Smooth muscle cell (in vitro differentiated cells): ENCODE measurements around the gene DMD. TPM values are rescaled to one million over a fixed set of nuclear protein-coding genes. Genes with fewer than 3 reads are reported as not detected.

ENCODE experiments used
- DNase-seq: peaks from one replicate; lab custom pipeline; 2025; ENCODE audit not compliant: unreplicated experiment; lab: John Stamatoyannopoulos, UW
- H2AFZ ChIP-seq: fragments of 200-600 bp; sonication (generic); 2 replicates; pipeline ENCODE4 v1.6.0; 2016; ENCODE audit warnings: antibody characterized with exemption, low read depth, mild to moderate bottlenecking
- H3F3A ChIP-seq: fragments of 200-600 bp; sonication (generic); 2 replicates; pipeline ENCODE4 v1.6.0; 2017; ENCODE audit warnings: antibody characterized with exemption, low read depth
- H3K27ac ChIP-seq: fragments of 200-600 bp; sonication (generic); 2 replicates; pipeline ENCODE4 v1.5.1; 2016; ENCODE audit warnings: low read depth, mild to moderate bottlenecking
- H3K27me3 ChIP-seq: fragments of 200-600 bp; sonication (generic); 2 replicates; pipeline ENCODE4 v1.6.1; 2016; ENCODE audit warnings: low read depth, mild to moderate bottlenecking
- H3K36me3 ChIP-seq: fragments of 200-600 bp; sonication (generic); 2 replicates; pipeline ENCODE4 v1.5.1; 2016; ENCODE audit warnings: low read depth
- H3K4me1 ChIP-seq: fragments of 200-600 bp; sonication (generic); 2 replicates; pipeline ENCODE4 v1.5.1; 2016; ENCODE audit warnings: low read depth
- H3K4me2 ChIP-seq: fragments of 200-600 bp; sonication (generic); 2 replicates; pipeline ENCODE4 v1.6.0; 2016; ENCODE audit warnings: mild to moderate bottlenecking
- H3K4me3 ChIP-seq: fragments of 200-600 bp; sonication (generic); 2 replicates; pipeline ENCODE4 v1.5.1; 2016; ENCODE audit warnings: mild to moderate bottlenecking
- H3K79me2 ChIP-seq: fragments of 200-600 bp; sonication (generic); 2 replicates; pipeline ENCODE4 v1.6.0; 2016; ENCODE audit warnings: low read depth, mild to moderate bottlenecking
- H3K9ac ChIP-seq: fragments of 200-600 bp; sonication (generic); 2 replicates; pipeline ENCODE4 v1.6.0; 2016; ENCODE audit warnings: low read depth
- H3K9me3 ChIP-seq: fragments of 200-600 bp; sonication (generic); replicated peaks from 2 replicates; pipeline ENCODE4 v1.5.1; 2016; ENCODE audit warnings: low read depth
- H4K20me1 ChIP-seq: fragments of 200-600 bp; sonication (generic); 2 replicates; pipeline ENCODE4 v1.6.0; 2016; ENCODE audit warnings: low read depth
- WGBS: methylation state at CpG from one replicate; pipeline ENCODE4 v1.1.7; 2016; ENCODE audit warnings: low lambda C conversion rate; 5-methylcytosine and 5-hydroxymethylcytosine counted together
- polyA plus RNA-seq: library from polyadenylated mRNA; unstranded; fragments of >200 nt; fragmentation: Nextera tagmentation; extraction: Ambion mirVana; gene quantifications from 2 replicates; pipeline ENCODE4 v1.2.1, GENCODE V29; 2016
- total RNA-seq: library from RNA; depleted of rRNA; stranded (reverse); fragments of >200 nt; gene quantifications from 2 replicates; pipeline ENCODE4 v1.2.3, GENCODE V29; 2014
- TF ChIP-seq, protein P1 (sequence below): fragments of 200-600 bp; sonication (generic); IDR thresholded peaks from 2 replicates; pipeline ENCODE4 v1.5.1; 2017; ENCODE audit warnings: borderline replicate concordance, mild to moderate bottlenecking, antibody characterized with exemption; ENCODE audit not compliant: insufficient read depth, poor library complexity, severe bottlenecking

The DMD gene
- total and polyA plus RNA-seq, 2 experiments from 2014 or later, result 12.3 to 12.6 TPM

DNA sequence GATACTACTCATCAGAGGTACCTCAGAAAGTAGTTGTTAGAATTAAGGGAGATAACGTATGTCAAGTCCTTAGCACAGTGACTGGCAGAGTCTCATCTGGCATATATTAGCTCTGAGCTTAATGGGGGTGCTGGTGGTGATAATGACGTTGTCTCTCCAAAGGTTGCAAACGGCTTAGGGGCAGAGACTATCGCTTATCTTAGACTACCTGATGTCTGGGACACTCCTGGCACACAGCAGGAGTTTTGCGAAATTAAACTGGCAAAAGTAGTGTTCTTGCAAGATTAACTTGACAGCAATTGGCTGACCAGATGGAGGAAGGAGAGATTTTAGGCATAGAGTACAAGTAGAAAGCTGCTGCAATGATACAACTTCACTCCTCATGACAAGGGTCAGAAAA lies 1839.4 kb downstream of the DMD start:
- WGBS, result 70% methylated on average over 5 of the region's 5 CpGs
- no peak overlapping the region for H3K4me2 ChIP-seq
- no peak overlapping the region for H3K9ac ChIP-seq
- no peaks in the 10 kb centered on the region for H4K20me1 ChIP-seq
- H3F3A ChIP-seq, result no peaks in the 10 kb centered on the region
- no peaks in the 10 kb centered on the region for H3K27me3 ChIP-seq
- H3K79me2 ChIP-seq, result no peaks in the 10 kb centered on the region
- H3K9me3 ChIP-seq, result peaks cover 9% of the 10 kb centered on the region
- H3K4me3 ChIP-seq, result no peak overlapping the region
- H3K27ac ChIP-seq, result no peak overlapping the region
- H2AFZ ChIP-seq, result no peak overlapping the region
- H3K36me3 ChIP-seq, result no peaks in the 10 kb centered on the region
- no peak for DNase-seq
- TF ChIP-seq, protein P1, sequence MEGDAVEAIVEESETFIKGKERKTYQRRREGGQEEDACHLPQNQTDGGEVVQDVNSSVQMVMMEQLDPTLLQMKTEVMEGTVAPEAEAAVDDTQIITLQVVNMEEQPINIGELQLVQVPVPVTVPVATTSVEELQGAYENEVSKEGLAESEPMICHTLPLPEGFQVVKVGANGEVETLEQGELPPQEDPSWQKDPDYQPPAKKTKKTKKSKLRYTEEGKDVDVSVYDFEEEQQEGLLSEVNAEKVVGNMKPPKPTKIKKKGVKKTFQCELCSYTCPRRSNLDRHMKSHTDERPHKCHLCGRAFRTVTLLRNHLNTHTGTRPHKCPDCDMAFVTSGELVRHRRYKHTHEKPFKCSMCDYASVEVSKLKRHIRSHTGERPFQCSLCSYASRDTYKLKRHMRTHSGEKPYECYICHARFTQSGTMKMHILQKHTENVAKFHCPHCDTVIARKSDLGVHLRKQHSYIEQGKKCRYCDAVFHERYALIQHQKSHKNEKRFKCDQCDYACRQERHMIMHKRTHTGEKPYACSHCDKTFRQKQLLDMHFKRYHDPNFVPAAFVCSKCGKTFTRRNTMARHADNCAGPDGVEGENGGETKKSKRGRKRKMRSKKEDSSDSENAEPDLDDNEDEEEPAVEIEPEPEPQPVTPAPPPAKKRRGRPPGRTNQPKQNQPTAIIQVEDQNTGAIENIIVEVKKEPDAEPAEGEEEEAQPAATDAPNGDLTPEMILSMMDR, result no peak
- no peaks in the 10 kb centered on the region for H3K4me1 ChIP-seq

DNA sequence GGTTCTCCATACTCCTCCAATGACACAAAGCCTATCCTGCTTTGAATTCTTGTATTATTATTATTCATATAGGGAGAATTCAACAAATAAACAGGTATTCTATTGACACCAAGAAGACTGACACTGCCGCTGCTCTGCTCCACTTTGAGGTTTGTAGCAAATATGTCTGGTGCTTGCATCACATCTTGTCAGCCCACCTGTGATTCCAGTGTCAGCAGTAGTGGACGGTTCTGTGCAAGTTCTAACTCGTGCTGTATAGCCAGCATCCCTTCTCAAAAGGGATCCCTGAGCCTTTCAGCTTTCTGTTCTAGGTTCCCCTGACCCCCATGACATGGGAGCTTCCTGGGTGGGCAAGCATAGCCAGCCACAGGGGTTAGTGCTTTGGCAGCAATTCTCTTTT lies 1843.5 kb downstream of the DMD start:
- Histone ChIP-seq H3K4me3 (no peak overlapping the region), H3K9me3 (peaks cover 9% of the 10 kb centered on the region), H3K4me1 (no peaks in the 10 kb centered on the region), H3K27ac (no peak overlapping the region), H3K27me3 (no peaks in the 10 kb centered on the region), H4K20me1 (no peaks in the 10 kb centered on the region), H3K79me2 (no peaks in the 10 kb centered on the region), H3F3A (no peaks in the 10 kb centered on the region), H3K9ac (no peak overlapping the region), H2AFZ (no peak overlapping the region), H3K36me3 (no peaks in the 10 kb centered on the region), H3K4me2 (no peak overlapping the region)
- TF ChIP-seq, protein P1, result no peak
- WGBS, result 73% methylated on average over 3 of the region's 3 CpGs
- DNase-seq, result no peak

DNA sequence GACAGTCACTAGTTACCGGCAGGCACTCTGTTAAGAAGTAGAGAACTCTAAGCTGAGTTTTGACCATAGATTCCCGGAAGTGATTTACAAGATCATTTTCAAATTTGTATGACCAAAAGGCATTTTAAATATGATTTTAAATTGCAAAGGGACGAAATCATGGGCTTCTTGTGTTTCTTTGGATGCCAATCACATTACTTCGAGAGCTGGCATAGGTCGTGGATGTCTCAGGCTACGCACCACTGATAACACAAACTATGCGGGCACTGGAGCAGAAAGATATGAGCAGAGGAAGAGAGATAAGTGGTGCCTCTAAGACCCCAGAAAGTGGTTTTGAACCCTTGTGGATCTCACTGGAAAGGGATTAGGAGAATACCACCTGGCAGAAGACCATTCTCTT lies 1845.3 kb downstream of the DMD start:
- Histone ChIP-seq H3K27me3 (no peaks in the 10 kb centered on the region), H4K20me1 (no peaks in the 10 kb centered on the region), H3K79me2 (no peaks in the 10 kb centered on the region), H3K4me3 (no peak overlapping the region), H3F3A (no peaks in the 10 kb centered on the region), H3K36me3 (no peaks in the 10 kb centered on the region), H3K4me2 (no peak overlapping the region), H3K9ac (no peak overlapping the region), H3K9me3 (peaks cover 9% of the 10 kb centered on the region), H2AFZ (no peak overlapping the region), H3K4me1 (no peaks in the 10 kb centered on the region), H3K27ac (no peak overlapping the region)
- no peak for DNase-seq
- WGBS, result 75% methylated on average over 7 of the region's 7 CpGs
- TF ChIP-seq, protein P1, result no peak
